Osteocyte (in vitro differentiated cells): ENCODE data around the gene SLC5A9. TPM values are rescaled to one million over a fixed set of nuclear protein-coding genes. Genes with fewer than 3 reads are reported as not detected.
A peak's percentile ranks its signal among the peaks of the same experiment; 100 is the strongest.

Experiments
- DNase-seq: peaks from one replicate; pipeline ENCODE4 v3.0.0; 2021; ENCODE audit warnings: mixed read lengths; ENCODE audit not compliant: unreplicated experiment; ENCODE audit errors: extremely low spot score
- H3K27ac Mint-ChIP-seq: one replicate; pipeline ENCODE4 v1.8.0; 2021; ENCODE audit warnings: mild to moderate bottlenecking, mixed read lengths; ENCODE audit not compliant: unreplicated experiment
- H3K27me3 Mint-ChIP-seq: one replicate; pipeline ENCODE4 v1.8.0; 2021; ENCODE audit warnings: mixed read lengths; ENCODE audit not compliant: unreplicated experiment
- H3K36me3 Mint-ChIP-seq: one replicate; pipeline ENCODE4 v1.8.0; 2021; ENCODE audit warnings: mixed read lengths; ENCODE audit not compliant: unreplicated experiment
- H3K4me1 Mint-ChIP-seq: one replicate; pipeline ENCODE4 v1.8.0; 2021; ENCODE audit warnings: mixed read lengths; ENCODE audit not compliant: unreplicated experiment
- H3K4me3 Mint-ChIP-seq: one replicate; pipeline ENCODE4 v1.8.0; 2021; ENCODE audit warnings: mild to moderate bottlenecking, moderate library complexity, mixed read lengths; ENCODE audit not compliant: unreplicated experiment
- H3K9me3 Mint-ChIP-seq: one replicate; pipeline ENCODE4 v1.8.0; 2021; ENCODE audit warnings: mixed read lengths; ENCODE audit not compliant: unreplicated experiment
- CTCF ChIP-seq: fragments of 200-600 bp; sonication (generic); IDR thresholded peaks from 2 replicates; pipeline ENCODE4 v1.5.0; 2021; ENCODE audit warnings: antibody characterized with exemption, mild to moderate bottlenecking, moderate library complexity
- total RNA-seq: library from RNA; stranded (reverse); gene quantifications from 2 replicates; pipeline ENCODE4 v1.2.1, GENCODE V29; 2021

SLC5A9 gene
- total RNA-seq, 1 donor from 2014 or later, result not detected

GRCh38 chr1:48214820-48215219, 7.7 kb upstream of the SLC5A9 start:
- Mint-ChIP-seq H3K27ac (no peak overlapping the region), H3K9me3 (no peaks in the 10 kb centered on the region), H3K4me3 (no peak overlapping the region), H3K4me1 (no peaks in the 10 kb centered on the region), H3K27me3 (no peaks in the 10 kb centered on the region), H3K36me3 (no peaks in the 10 kb centered on the region)
- no peak for DNase-seq
- TF ChIP-seq CTCF, result no peak

GRCh38 chr1:48215222-48215621, 7.3 kb upstream of the SLC5A9 start:
- no peak overlapping the region for H3K4me3 Mint-ChIP-seq
- H3K27ac Mint-ChIP-seq, result no peak overlapping the region
- no peaks in the 10 kb centered on the region for H3K27me3 Mint-ChIP-seq

GRCh38 chr1:48215889-48216288, 6.6 kb upstream of the SLC5A9 start:
- no peak overlapping the region for H3K4me3 Mint-ChIP-seq
- no peaks in the 10 kb centered on the region for H3K9me3 Mint-ChIP-seq
- H3K27me3 Mint-ChIP-seq, result no peaks in the 10 kb centered on the region
- H3K36me3 Mint-ChIP-seq, result no peaks in the 10 kb centered on the region
- no peak for DNase-seq
- no peaks in the 10 kb centered on the region for H3K4me1 Mint-ChIP-seq
- no peak overlapping the region for H3K27ac Mint-ChIP-seq
- TF ChIP-seq CTCF, result no peak

More at GRCh38 chr1:48215222-48215621, 7.3 kb upstream of the SLC5A9 start:
- no peak for DNase-seq
- Mint-ChIP-seq H3K36me3 (no peaks in the 10 kb centered on the region), H3K9me3 (no peaks in the 10 kb centered on the region), H3K4me1 (no peaks in the 10 kb centered on the region)
- TF ChIP-seq CTCF, result no peak

GRCh38 chr1:48216313-48216712, 6.2 kb upstream of the SLC5A9 start:
- Mint-ChIP-seq H3K9me3 (no peaks in the 10 kb centered on the region), H3K36me3 (no peaks in the 10 kb centered on the region), H3K27ac (no peak overlapping the region), H3K4me3 (no peak overlapping the region), H3K4me1 (no peaks in the 10 kb centered on the region), H3K27me3 (no peaks in the 10 kb centered on the region)
- TF ChIP-seq CTCF, result no peak
- no peak for DNase-seq

- Mint-ChIP-seq H3K9me3 (no peaks in the 10 kb centered on the region), H3K27me3 (no peaks in the 10 kb centered on the region), H3K36me3 (no peaks in the 10 kb centered on the region), H3K4me1 (no peaks in the 10 kb centered on the region), H3K27ac (no peak overlapping the region), H3K4me3 (no peak overlapping the region)
- DNase-seq, result no peak
- TF ChIP-seq CTCF, result peak; percentile 7
These were observed 5.6 kb upstream of the SLC5A9 start for GRCh38 chr1:48216941-48217340.
